Activated naive CD4-positive, alpha-beta T cell treated with anti-CD3 and anti-CD28 coated beads for 36 hours (primary cell): ENCODE results near the gene CD28. TPM values are rescaled to one million over a fixed set of nuclear protein-coding genes. Genes with fewer than 3 reads are reported as not detected.
A peak's percentile ranks its signal among the peaks of the same experiment; 100 is the strongest.

Source experiments
- CTCF ChIA-PET: fragments of 350-600 bp; sonication (Branson Sonifier 250); formaldehyde crosslinking; loops from one replicate; lab custom pipeline; 2021; ENCODE audit warnings: antibody characterized with exemption; lab: Charles Lee
- DNase-seq: peaks from one replicate; pipeline ENCODE4 v3.0.0-alpha.2; 2020
- H3K27ac Mint-ChIP-seq: one replicate; pipeline ENCODE4 v1.8.0; 2021; ENCODE audit warnings: mild to moderate bottlenecking, mixed read lengths
- H3K27me3 Mint-ChIP-seq: one replicate; pipeline ENCODE4 v1.8.0; 2021; ENCODE audit warnings: low read depth, mixed read lengths
- H3K36me3 Mint-ChIP-seq: one replicate; pipeline ENCODE4 v1.8.0; 2021; ENCODE audit warnings: low read depth, mixed read lengths
- H3K4me1 Mint-ChIP-seq: one replicate; pipeline ENCODE4 v1.8.0; 2021; ENCODE audit warnings: low read depth, mixed read lengths
- H3K4me3 Mint-ChIP-seq: one replicate; pipeline ENCODE4 v1.8.0; 2021; ENCODE audit warnings: mild to moderate bottlenecking, moderate library complexity, mixed read lengths
- H3K9me3 Mint-ChIP-seq: one replicate; pipeline ENCODE4 v1.8.0; 2021; ENCODE audit warnings: mixed read lengths
- intact Hi-C: fragments of 100-400 bp; cut with micrococcal nuclease; formaldehyde crosslinking; loops from one replicate; pipeline ENCODE4 v1.15.1; 2023
- total RNA-seq, 2 experiments: library from RNA; stranded (reverse); gene quantifications; one replicate each; pipeline ENCODE4 v1.2.3, GENCODE V29; 2021

CD28 gene
- total RNA-seq, 2 experiments from 2014 or later: 165 to 167 TPM

DNA sequence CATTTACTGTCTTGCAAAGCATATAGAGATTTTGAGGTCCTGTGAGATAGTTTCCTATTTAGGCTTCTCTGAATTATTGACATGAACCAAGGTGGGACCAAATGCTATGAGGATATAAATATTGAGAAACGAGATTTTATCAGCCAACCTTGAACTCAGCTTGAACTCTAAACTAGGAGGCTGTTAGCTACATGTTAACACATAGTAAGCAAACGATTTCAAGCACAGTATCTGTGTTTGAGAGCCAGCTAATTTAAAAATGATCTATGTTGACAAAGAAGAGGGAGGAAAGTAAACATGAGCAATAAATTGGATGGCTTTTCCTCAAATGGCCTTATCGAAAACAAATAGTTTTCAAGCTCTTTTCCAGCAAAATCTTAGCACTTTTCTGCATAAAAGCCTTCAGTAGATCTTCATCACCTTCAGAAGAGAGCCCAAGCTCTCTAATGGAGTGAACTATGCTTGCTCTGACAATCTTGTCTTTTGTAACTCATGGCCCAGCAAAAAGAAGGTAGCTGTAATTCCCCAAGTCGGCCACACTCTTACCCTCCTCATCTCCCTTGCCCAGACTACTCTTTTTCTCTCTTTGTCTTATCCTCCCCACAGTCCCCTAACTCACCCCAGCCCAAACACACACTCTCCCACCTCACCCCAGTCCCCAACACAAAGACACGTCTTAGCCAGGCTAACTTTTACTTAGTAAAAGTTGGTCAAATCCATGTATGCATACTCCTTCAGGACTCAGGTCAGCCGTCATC, 14.7 kb downstream of the CD28 start:
- peaks cover 50% of the 10 kb centered on the region for H3K36me3 Mint-ChIP-seq
- peak overlapping the region; percentile 25 for H3K4me3 Mint-ChIP-seq
- peaks cover 4% of the 10 kb centered on the region for H3K9me3 Mint-ChIP-seq
- peaks cover 92% of the 10 kb centered on the region for H3K4me1 Mint-ChIP-seq
- intact Hi-C loops: loop anchor here (1.0 kb wide), 2 partner anchors 9 to 20 kb away; no protein-coding TSS in a partner anchor
- H3K27ac Mint-ChIP-seq: peak overlapping the region; percentile 95
- CTCF ChIA-PET: interaction anchor here (0.6 to 5.4 kb wide), 17 partner anchors 8 to 188 kb away, joined by 3 to 27 read pairs (median 5); no protein-coding TSS in a partner anchor
- no peak for DNase-seq
- no peaks in the 10 kb centered on the region for H3K27me3 Mint-ChIP-seq

DNA sequence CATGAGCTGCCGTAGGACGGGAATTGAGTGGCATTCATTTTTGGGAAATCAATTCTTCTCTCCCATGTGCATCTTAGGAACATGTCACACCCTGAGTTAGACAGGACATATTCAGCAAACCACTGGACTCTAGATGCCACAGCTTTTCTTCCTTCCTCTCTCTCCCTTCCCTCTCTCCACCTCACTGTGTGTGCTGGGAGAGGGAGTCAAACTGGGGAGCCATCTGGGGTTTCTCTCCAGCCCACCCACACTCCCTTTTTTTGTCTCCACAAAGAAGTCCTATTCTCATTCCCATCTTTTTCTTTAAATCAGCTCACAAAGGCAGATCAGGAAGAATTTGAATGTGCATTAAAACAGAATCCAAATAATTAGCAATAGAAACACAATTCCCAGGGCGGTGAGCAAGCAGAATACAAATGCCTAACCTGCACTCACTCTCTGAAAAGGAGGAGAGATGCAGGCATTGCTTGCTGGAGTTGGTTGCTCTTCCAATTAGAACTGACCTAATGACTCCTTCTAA, 15.4 kb downstream of the CD28 start:
- peak overlapping the region; percentile 25 for H3K4me3 Mint-ChIP-seq
- peaks cover 92% of the 10 kb centered on the region for H3K4me1 Mint-ChIP-seq
- peaks cover 52% of the 10 kb centered on the region for H3K36me3 Mint-ChIP-seq
- H3K9me3 Mint-ChIP-seq: peaks cover 4% of the 10 kb centered on the region
- H3K27me3 Mint-ChIP-seq: no peaks in the 10 kb centered on the region
- CTCF ChIA-PET: interaction anchor here (1.2 to 5.4 kb wide), 11 partner anchors 8 to 188 kb away, joined by 3 to 27 read pairs (median 6); no protein-coding TSS in a partner anchor
- intact Hi-C loops: no loop called here
- H3K27ac Mint-ChIP-seq: peak overlapping the region; percentile 95
- DNase-seq: no peak

DNA sequence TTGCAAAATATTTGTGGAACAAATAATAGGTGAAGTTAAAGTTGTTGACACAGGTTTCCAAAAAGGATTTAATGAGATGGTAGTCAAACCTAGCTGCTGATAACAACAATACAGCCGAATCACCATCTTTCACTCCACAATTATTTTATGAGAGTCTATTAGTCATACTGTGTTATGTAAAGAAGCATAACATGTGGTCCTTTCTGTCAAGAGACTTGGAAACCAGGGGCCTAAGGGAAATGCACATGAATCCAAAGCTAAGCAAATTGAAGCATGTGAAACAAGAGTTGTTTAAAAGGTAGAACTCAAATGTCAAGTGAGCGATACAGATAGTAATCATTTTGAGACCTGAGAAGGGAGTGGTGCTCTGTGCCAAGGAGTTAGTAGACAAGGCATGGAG, 16.0 kb downstream of the CD28 start:
- Mint-ChIP-seq H3K4me3 (peak overlapping the region; percentile 25), H3K27me3 (no peaks in the 10 kb centered on the region), H3K36me3 (peaks cover 54% of the 10 kb centered on the region), H3K9me3 (peaks cover 4% of the 10 kb centered on the region), H3K27ac (peak overlapping the region; percentile 95), H3K4me1 (peaks cover 91% of the 10 kb centered on the region)
- intact Hi-C loops: no loop called here
- CTCF ChIA-PET: interaction anchor here (0.6 to 5.4 kb wide), 4 partner anchors 11 to 166 kb away, joined by 3 to 26 read pairs (median 10); no protein-coding TSS in a partner anchor
- no peak for DNase-seq

DNA sequence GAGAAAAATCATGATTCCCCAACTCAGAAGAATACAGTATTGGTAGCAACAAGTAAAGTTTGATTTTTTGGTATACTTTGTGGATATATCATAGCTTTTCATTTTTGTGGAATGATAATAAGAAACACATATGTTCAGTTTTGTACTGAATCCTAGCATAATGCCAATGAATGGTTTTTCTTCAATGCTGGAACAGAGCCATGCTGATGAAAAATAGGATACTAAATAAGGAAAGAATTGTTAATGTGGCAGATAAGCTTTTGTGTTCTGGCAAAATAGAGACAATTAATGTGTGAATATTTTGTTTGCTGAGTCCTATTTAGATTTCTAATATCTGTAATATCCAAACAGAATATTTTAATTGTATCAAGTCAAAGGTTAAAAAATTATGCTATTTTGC, 21.9 kb downstream of the CD28 start:
- no peaks in the 10 kb centered on the region for H3K27me3 Mint-ChIP-seq
- peaks cover 66% of the 10 kb centered on the region for H3K36me3 Mint-ChIP-seq
- CTCF ChIA-PET: interaction anchor here (0.6 to 1.2 kb wide), 4 partner anchors 8 to 87 kb away, joined by 3 to 4 read pairs (median 3); no protein-coding TSS in a partner anchor
- H3K27ac Mint-ChIP-seq: peak overlapping the region; percentile 81
- peaks cover 4% of the 10 kb centered on the region for H3K9me3 Mint-ChIP-seq
- H3K4me3 Mint-ChIP-seq: no peak overlapping the region
- DNase-seq: no peak
- peaks cover 88% of the 10 kb centered on the region for H3K4me1 Mint-ChIP-seq
- intact Hi-C loops: no loop called here

GRCh38 chr2:203730076-203730729, 23.8 kb downstream of the CD28 start:
- DNase-seq: no peak
- Mint-ChIP-seq H3K4me3 (peak overlapping the region; percentile 17), H3K4me1 (peaks cover 91% of the 10 kb centered on the region), H3K27ac (peak overlapping the region; percentile 97), H3K36me3 (peaks cover 76% of the 10 kb centered on the region), H3K9me3 (no peaks in the 10 kb centered on the region), H3K27me3 (no peaks in the 10 kb centered on the region)
- CTCF ChIA-PET: interaction anchor here (0.8 to 1.8 kb wide), 7 partner anchors 10 to 128 kb away, joined by 3 to 12 read pairs (median 4); no protein-coding TSS in a partner anchor
- intact Hi-C loops: loop anchor here (1.0 to 5.0 kb wide), 10 partner anchors 10 to 1453 kb away; partner anchors contain the start of gene CD28

DNA sequence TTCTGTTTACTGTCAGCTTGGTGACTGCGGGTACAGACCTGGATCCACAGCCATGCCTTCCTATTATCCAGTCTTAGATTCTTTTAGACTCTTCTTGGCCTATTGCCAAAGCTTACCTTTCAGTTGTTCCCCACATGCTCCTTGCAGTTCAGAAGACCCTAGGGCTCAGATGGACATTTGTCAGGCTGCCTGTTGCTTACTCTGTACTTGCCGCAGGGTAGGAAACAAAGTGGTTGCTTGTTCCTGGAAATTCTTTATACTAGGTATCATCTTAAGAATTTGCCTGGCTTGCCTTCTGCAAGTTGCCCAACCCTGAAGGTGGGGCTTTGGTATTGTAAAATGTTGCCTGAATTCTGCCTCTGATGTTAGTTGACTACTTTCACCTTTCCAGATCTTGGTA, 24.4 kb downstream of the CD28 start:
- no peak for DNase-seq
- intact Hi-C loops: loop anchor here (1.0 to 5.0 kb wide), 10 partner anchors 11 to 1454 kb away; partner anchors contain the start of gene CD28
- Mint-ChIP-seq H3K36me3 (peaks cover 81% of the 10 kb centered on the region), H3K9me3 (no peaks in the 10 kb centered on the region), H3K27ac (peak overlapping the region; percentile 97), H3K4me3 (no peak overlapping the region), H3K27me3 (no peaks in the 10 kb centered on the region), H3K4me1 (peaks cover 92% of the 10 kb centered on the region)
- CTCF ChIA-PET: interaction anchor here (0.5 to 2.0 kb wide), 5 partner anchors 9 to 85 kb away, joined by 3 to 13 read pairs (median 6); no protein-coding TSS in a partner anchor

GRCh38 chr2:203732092-203732952, 25.9 kb downstream of the CD28 start:
- no peaks in the 10 kb centered on the region for H3K9me3 Mint-ChIP-seq
- peaks cover 92% of the 10 kb centered on the region for H3K4me1 Mint-ChIP-seq
- CTCF ChIA-PET: interaction anchor here (0.6 to 3.2 kb wide), 13 partner anchors 9 to 1158 kb away, joined by 3 to 26 read pairs (median 4); partner anchors contain the start of gene CD28
- intact Hi-C loops: loop anchor here (2.0 to 5.0 kb wide), 4 partner anchors 265 to 1455 kb away; no protein-coding TSS in a partner anchor
- no peak for DNase-seq
- H3K36me3 Mint-ChIP-seq: peaks cover 77% of the 10 kb centered on the region
- no peaks in the 10 kb centered on the region for H3K27me3 Mint-ChIP-seq
- H3K4me3 Mint-ChIP-seq: peak overlapping the region; percentile 33
- H3K27ac Mint-ChIP-seq: peak overlapping the region; percentile 97

DNA sequence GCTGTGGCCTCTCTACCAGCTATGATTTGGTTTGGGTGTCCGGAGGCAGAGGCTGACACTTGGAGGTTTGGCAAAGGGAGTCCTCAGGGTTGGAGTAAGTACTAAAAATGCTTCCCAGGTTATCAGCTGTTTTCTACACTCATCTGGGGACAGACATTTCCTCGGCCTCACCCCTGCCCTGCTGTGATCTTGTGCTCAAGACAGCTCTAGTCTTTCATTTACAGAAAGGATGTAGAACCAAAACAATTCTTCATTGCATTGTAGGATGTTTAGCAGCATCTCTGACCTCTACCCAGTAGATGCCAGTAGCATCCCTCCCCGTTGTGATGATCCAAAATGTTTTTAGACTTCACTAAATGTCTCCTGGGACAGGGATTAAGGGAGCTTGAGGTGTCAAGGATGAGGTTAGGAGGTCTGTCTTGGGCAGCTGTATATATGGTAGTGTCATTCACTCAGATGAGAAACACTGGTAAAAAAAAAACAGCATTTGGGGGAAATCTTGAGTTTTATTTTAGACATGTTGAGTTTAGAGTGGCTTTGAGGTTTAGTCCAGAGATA, 26.6 kb downstream of the CD28 start:
- H3K4me1 Mint-ChIP-seq: peaks cover 95% of the 10 kb centered on the region
- CTCF ChIA-PET: interaction anchor here (0.6 to 3.2 kb wide), 17 partner anchors 8 to 1158 kb away, joined by 3 to 26 read pairs (median 3); partner anchors contain the start of gene CD28
- intact Hi-C loops: loop anchor here (1.0 to 5.0 kb wide), 9 partner anchors 8 to 1456 kb away; partner anchors contain the start of gene CTLA4

DNA sequence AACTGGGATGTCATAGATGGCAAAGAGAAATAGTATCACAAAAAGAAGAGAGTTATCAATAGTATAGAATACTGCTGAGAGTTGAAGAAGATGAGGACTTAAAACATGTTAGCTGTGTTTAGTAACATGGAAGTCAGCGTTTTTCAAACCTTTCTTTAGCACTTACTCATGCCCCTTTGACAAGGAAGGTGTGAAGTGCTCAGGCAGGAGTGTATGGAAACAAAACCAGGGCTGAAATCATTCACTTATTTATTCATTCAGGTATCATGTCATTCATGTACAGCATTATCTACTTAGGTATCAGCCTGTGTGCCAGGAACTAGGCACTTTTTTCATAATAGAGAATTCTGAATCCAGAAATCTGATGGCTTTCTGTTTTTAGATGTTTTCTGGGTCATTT, 27.2 kb downstream of the CD28 start:
- intact Hi-C loops: loop anchor here (1.0 to 5.0 kb wide), 11 partner anchors 8 to 1456 kb away; partner anchors contain the start of gene CTLA4
- peaks cover 98% of the 10 kb centered on the region for H3K4me1 Mint-ChIP-seq
- CTCF ChIA-PET: interaction anchor here (0.7 to 3.2 kb wide), 10 partner anchors 14 to 249 kb away, joined by 3 to 26 read pairs (median 4); partner anchors contain the start of gene CD28

More for the DNA sequence above, 26.6 kb downstream of the CD28 start:
- peak overlapping the region; percentile 35 for H3K4me3 Mint-ChIP-seq
- DNase-seq: no peak
- H3K27me3 Mint-ChIP-seq: no peaks in the 10 kb centered on the region
- H3K27ac Mint-ChIP-seq: peak overlapping the region; percentile 97
- H3K36me3 Mint-ChIP-seq: peaks cover 77% of the 10 kb centered on the region
- no peaks in the 10 kb centered on the region for H3K9me3 Mint-ChIP-seq

GRCh38 chr2:203734276-203734983, 28.0 kb downstream of the CD28 start:
- intact Hi-C loops: loop anchor here (1.0 to 5.0 kb wide), 5 partner anchors 14 to 1457 kb away; no protein-coding TSS in a partner anchor
- H3K36me3 Mint-ChIP-seq: peaks cover 80% of the 10 kb centered on the region
- DNase-seq: no peak
- no peaks in the 10 kb centered on the region for H3K9me3 Mint-ChIP-seq
- peaks cover 98% of the 10 kb centered on the region for H3K4me1 Mint-ChIP-seq
- H3K27me3 Mint-ChIP-seq: no peaks in the 10 kb centered on the region
- H3K4me3 Mint-ChIP-seq: peak overlapping the region; percentile 4
- CTCF ChIA-PET: interaction anchor here (1.2 to 3.2 kb wide), 4 partner anchors 15 to 79 kb away, joined by 4 to 26 read pairs (median 7); partner anchors contain the start of gene CD28
- peak overlapping the region; percentile 97 for H3K27ac Mint-ChIP-seq

More for the DNA sequence above, 27.2 kb downstream of the CD28 start:
- peak; percentile 67 for DNase-seq
- H3K36me3 Mint-ChIP-seq: peaks cover 80% of the 10 kb centered on the region
- peak overlapping the region; percentile 4 for H3K4me3 Mint-ChIP-seq
- no peaks in the 10 kb centered on the region for H3K9me3 Mint-ChIP-seq
- peak overlapping the region; percentile 97 for H3K27ac Mint-ChIP-seq
- H3K27me3 Mint-ChIP-seq: no peaks in the 10 kb centered on the region
